ENCODE measurements around the gene TMEM266.
"Not testable (repeated sequence)": the region's sequence is repeated elsewhere in the genome, so short reads cannot be mapped to it uniquely, and the experiment has no call there.

The TMEM266 gene, protein sequence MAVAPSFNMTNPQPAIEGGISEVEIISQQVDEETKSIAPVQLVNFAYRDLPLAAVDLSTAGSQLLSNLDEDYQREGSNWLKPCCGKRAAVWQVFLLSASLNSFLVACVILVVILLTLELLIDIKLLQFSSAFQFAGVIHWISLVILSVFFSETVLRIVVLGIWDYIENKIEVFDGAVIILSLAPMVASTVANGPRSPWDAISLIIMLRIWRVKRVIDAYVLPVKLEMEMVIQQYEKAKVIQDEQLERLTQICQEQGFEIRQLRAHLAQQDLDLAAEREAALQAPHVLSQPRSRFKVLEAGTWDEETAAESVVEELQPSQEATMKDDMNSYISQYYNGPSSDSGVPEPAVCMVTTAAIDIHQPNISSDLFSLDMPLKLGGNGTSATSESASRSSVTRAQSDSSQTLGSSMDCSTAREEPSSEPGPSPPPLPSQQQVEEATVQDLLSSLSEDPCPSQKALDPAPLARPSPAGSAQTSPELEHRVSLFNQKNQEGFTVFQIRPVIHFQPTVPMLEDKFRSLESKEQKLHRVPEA

GRCh38 chr15:76059320-76060117, at the start of gene TMEM266:
Gene TMEM266 (plus strand): TSS chr15:76059985. CDS start chr15:76134264, 74,279 bp downstream.
- H3K4me3 Mint-ChIP-seq, result peak within 1 kb of the TSS; percentile 86 to 90 (median 86)
- H3K36me3 Mint-ChIP-seq (ENCODE audit: low read depth), result no peaks in the 10 kb centered on the region
- TF ChIP-seq, protein P1, sequence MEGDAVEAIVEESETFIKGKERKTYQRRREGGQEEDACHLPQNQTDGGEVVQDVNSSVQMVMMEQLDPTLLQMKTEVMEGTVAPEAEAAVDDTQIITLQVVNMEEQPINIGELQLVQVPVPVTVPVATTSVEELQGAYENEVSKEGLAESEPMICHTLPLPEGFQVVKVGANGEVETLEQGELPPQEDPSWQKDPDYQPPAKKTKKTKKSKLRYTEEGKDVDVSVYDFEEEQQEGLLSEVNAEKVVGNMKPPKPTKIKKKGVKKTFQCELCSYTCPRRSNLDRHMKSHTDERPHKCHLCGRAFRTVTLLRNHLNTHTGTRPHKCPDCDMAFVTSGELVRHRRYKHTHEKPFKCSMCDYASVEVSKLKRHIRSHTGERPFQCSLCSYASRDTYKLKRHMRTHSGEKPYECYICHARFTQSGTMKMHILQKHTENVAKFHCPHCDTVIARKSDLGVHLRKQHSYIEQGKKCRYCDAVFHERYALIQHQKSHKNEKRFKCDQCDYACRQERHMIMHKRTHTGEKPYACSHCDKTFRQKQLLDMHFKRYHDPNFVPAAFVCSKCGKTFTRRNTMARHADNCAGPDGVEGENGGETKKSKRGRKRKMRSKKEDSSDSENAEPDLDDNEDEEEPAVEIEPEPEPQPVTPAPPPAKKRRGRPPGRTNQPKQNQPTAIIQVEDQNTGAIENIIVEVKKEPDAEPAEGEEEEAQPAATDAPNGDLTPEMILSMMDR (IDR thresholded peaks at IDR 0.05; ENCODE audit: unreplicated experiment in 3 of 3), result peak in 1 of 3 experiments; percentile 13
- H3K27me3 Mint-ChIP-seq (ENCODE audit: low read depth), result peaks cover 59% of the 10 kb centered on the region
- H3K9me3 Mint-ChIP-seq, result no peaks in the 10 kb centered on the region
- peaks cover 6% of the 10 kb centered on the region for H3K4me1 Mint-ChIP-seq
- H3K27ac Mint-ChIP-seq, result peak within 1 kb of the TSS in 2 of 3 experiments; percentile 18 to 85

- TF ChIP-seq, protein P1 (IDR thresholded peaks at IDR 0.05; ENCODE audit: unreplicated experiment in 3 of 3), result no peak
- Mint-ChIP-seq H3K27me3 (ENCODE audit: low read depth) (peaks cover 4% of the 10 kb centered on the region), H3K4me1 (peaks cover 5% of the 10 kb centered on the region), H3K27ac (no peak overlapping the region), H3K4me3 (no peak overlapping the region), H3K9me3 (peaks cover 14% of the 10 kb centered on the region), H3K36me3 (ENCODE audit: low read depth) (no peaks in the 10 kb centered on the region)
Measured at GRCh38 chr15:76010613-76011012, 49.2 kb upstream of the TMEM266 start.

- H3K4me3 Mint-ChIP-seq, result peak within 1 kb of the TSS; percentile 58 to 70 (median 66)
- H3K9me3 Mint-ChIP-seq, result peaks cover 22% of the 10 kb centered on the region
- peaks cover 4% of the 10 kb centered on the region for H3K27me3 Mint-ChIP-seq (ENCODE audit: low read depth)
- H3K27ac Mint-ChIP-seq, result peak within 1 kb of the TSS in 2 of 3 experiments; percentile 54 to 78
- H3K36me3 Mint-ChIP-seq (ENCODE audit: low read depth), result no peaks in the 10 kb centered on the region
- H3K4me1 Mint-ChIP-seq, result peaks cover 5% of the 10 kb centered on the region
- TF ChIP-seq, protein P1 (IDR thresholded peaks at IDR 0.05; ENCODE audit: unreplicated experiment in 3 of 3), result no peak
Measured at GRCh38 chr15:76011627-76012551, 47.9 kb upstream of the TMEM266 start, which contains the start of gene NRG4. Gene NRG4 (minus strand): TSS chr15:76012424. CDS start chr15:76011230, 1,194 bp downstream.

- H3K27me3 Mint-ChIP-seq (ENCODE audit: low read depth); H3K4me1 Mint-ChIP-seq; H3K36me3 Mint-ChIP-seq (ENCODE audit: low read depth); H3K27ac Mint-ChIP-seq: not testable (repeated sequence)
- Mint-ChIP-seq H3K9me3 (peaks cover 34% of the 10 kb centered on the region), H3K4me3 (peak overlapping the region in 1 of 3 experiments; percentile 38)
Measured at GRCh38 chr15:76013470-76013869, 46.3 kb upstream of the TMEM266 start.

- H3K4me3 Mint-ChIP-seq, result no peak overlapping the region
- H3K27me3 Mint-ChIP-seq (ENCODE audit: low read depth), result no peaks in the 10 kb centered on the region
- TF ChIP-seq, protein P1 (IDR thresholded peaks at IDR 0.05; ENCODE audit: unreplicated experiment in 3 of 3), result no peak
- peaks cover 20% of the 10 kb centered on the region for H3K36me3 Mint-ChIP-seq (ENCODE audit: low read depth)
- H3K27ac Mint-ChIP-seq, result no peak overlapping the region
- no peaks in the 10 kb centered on the region for H3K4me1 Mint-ChIP-seq
- H3K9me3 Mint-ChIP-seq, result peaks cover 37% of the 10 kb centered on the region
Measured at GRCh38 chr15:76024021-76024768, 35.6 kb upstream of the TMEM266 start.

All from nephron (organoid).